Activated CD8-positive, alpha-beta T cell treated with anti-CD3 and anti-CD28 coated beads for 36 hours (primary cell): Measurements from ENCODE around the gene C22orf15. TPM values are rescaled to one million over a fixed set of nuclear protein-coding genes. Genes with fewer than 3 reads are reported as not detected.

Source experiments
- ATAC-seq: fragments of 200-7000 bp; cut with Tn5 transposase; one replicate; pipeline ENCODE4 v1.10.0; 2021; ENCODE audit warnings: mild to moderate bottlenecking, moderate library complexity
- CTCF ChIA-PET: fragments of 350-600 bp; sonication (Branson Sonifier 250); formaldehyde crosslinking; loops from one replicate; lab custom pipeline; 2021; ENCODE audit warnings: antibody characterized with exemption; lab: Charles Lee
- POLR2A ChIA-PET: fragments of 350-600 bp; sonication (Branson Sonifier 250); formaldehyde crosslinking; loops from one replicate; lab custom pipeline; 2021; ENCODE audit warnings: antibody characterized with exemption; lab: Charles Lee
- DNase-seq: peaks from one replicate; pipeline ENCODE4 v3.0.0-alpha.2; 2020
- H3K27ac Mint-ChIP-seq: one replicate; pipeline ENCODE4 v1.8.0; 2021; ENCODE audit warnings: mild to moderate bottlenecking, mixed read lengths
- H3K27me3 Mint-ChIP-seq: one replicate; pipeline ENCODE4 v1.8.0; 2021; ENCODE audit warnings: mixed read lengths
- H3K36me3 Mint-ChIP-seq: one replicate; pipeline ENCODE4 v1.8.0; 2021; ENCODE audit warnings: low read depth, mixed read lengths
- H3K4me1 Mint-ChIP-seq: one replicate; pipeline ENCODE4 v1.8.0; 2021; ENCODE audit warnings: low read depth, mixed read lengths
- H3K4me3 Mint-ChIP-seq: one replicate; pipeline ENCODE4 v1.8.0; 2021; ENCODE audit warnings: mild to moderate bottlenecking, moderate library complexity, mixed read lengths
- H3K9me3 Mint-ChIP-seq: one replicate; pipeline ENCODE4 v1.8.0; 2021; ENCODE audit warnings: mixed read lengths
- CTCF ChIP-seq: fragments of 200-600 bp; IDR thresholded peaks from one replicate; pipeline ENCODE4 v1.8.0; 2022; ENCODE audit warnings: antibody characterized with exemption, mild to moderate bottlenecking
- intact Hi-C: fragments of 100-400 bp; cut with micrococcal nuclease; formaldehyde crosslinking; loops from one replicate; pipeline ENCODE4 v1.10.0; 2022
- total RNA-seq, 2 experiments: library from RNA; stranded (reverse); gene quantifications; one replicate each; pipeline ENCODE4 v1.2.3, GENCODE V29; 2021

C22orf15 gene
- total RNA-seq, 2 experiments from 2014 or later: 1.1 to 2.1 TPM

- peak overlapping the region; percentile 87 for H3K27ac Mint-ChIP-seq
- ChIA-PET CTCF (interaction anchor here (1.0 to 1.7 kb wide), 4 partner anchors 10 to 133 kb away, joined by 3 to 6 read pairs (median 4); no protein-coding TSS in a partner anchor), POLR2A (interaction anchor here (0.6 to 3.0 kb wide), 10 partner anchors 12 to 71 kb away, joined by 3 to 27 read pairs (median 4); partner anchors contain the start of gene MMP11)
- no peaks in the 10 kb centered on the region for H3K9me3 Mint-ChIP-seq
- H3K27me3 Mint-ChIP-seq: no peaks in the 10 kb centered on the region
- TF ChIP-seq CTCF: no peak
- peak; percentile 85 for DNase-seq
- intact Hi-C loops: no loop called here
- H3K4me3 Mint-ChIP-seq: peak overlapping the region; percentile 75
- H3K36me3 Mint-ChIP-seq: peaks cover 19% of the 10 kb centered on the region
- peak; percentile 91 for ATAC-seq
- peaks cover 20% of the 10 kb centered on the region for H3K4me1 Mint-ChIP-seq
Observed at GRCh38 chr22:23716811-23717801, 45.7 kb upstream of the C22orf15 start.

- no peak for DNase-seq
- peak overlapping the region; percentile 7 for H3K4me3 Mint-ChIP-seq
- TF ChIP-seq CTCF: no peak
- H3K4me1 Mint-ChIP-seq: peaks cover 19% of the 10 kb centered on the region
- CTCF ChIA-PET: no interaction called here
- no peaks in the 10 kb centered on the region for H3K9me3 Mint-ChIP-seq
- no peak overlapping the region for H3K27ac Mint-ChIP-seq
- no peak for ATAC-seq
- POLR2A ChIA-PET: interaction anchor here (1.2 to 2.8 kb wide), 2 partner anchors 13 to 24 kb away, joined by 3 to 9 read pairs; no protein-coding TSS in a partner anchor
- intact Hi-C loops: no loop called here
- H3K36me3 Mint-ChIP-seq: peaks cover 13% of the 10 kb centered on the region
- H3K27me3 Mint-ChIP-seq: peaks cover 2% of the 10 kb centered on the region
Observed at GRCh38 chr22:23718371-23719165, 44.2 kb upstream of the C22orf15 start.

GRCh38 chr22:23720855-23721254 lies 41.9 kb upstream of the C22orf15 start:
- intact Hi-C loops: no loop called here
- ATAC-seq (no peak), DNase-seq (no peak)
- no peak overlapping the region for H3K27ac Mint-ChIP-seq
- TF ChIP-seq CTCF: no peak
- H3K4me1 Mint-ChIP-seq: peaks cover 4% of the 10 kb centered on the region
- POLR2A ChIA-PET: interaction anchor here (1.1 to 1.2 kb wide), 2 partner anchors 24 to 31 kb away, joined by 3 read pairs; no protein-coding TSS in a partner anchor
- no peak overlapping the region for H3K4me3 Mint-ChIP-seq
- no peaks in the 10 kb centered on the region for H3K9me3 Mint-ChIP-seq
- CTCF ChIA-PET: no interaction called here
- peaks cover 2% of the 10 kb centered on the region for H3K27me3 Mint-ChIP-seq
- no peaks in the 10 kb centered on the region for H3K36me3 Mint-ChIP-seq

GRCh38 chr22:23722160-23722559 lies 40.6 kb upstream of the C22orf15 start:
- TF ChIP-seq CTCF: no peak
- intact Hi-C loops: no loop called here
- H3K27me3 Mint-ChIP-seq: peaks cover 2% of the 10 kb centered on the region
- peaks cover 4% of the 10 kb centered on the region for H3K4me1 Mint-ChIP-seq
- POLR2A ChIA-PET: interaction anchor here (0.6 to 1.2 kb wide), 2 partner anchors 29 to 41 kb away, joined by 3 read pairs; no protein-coding TSS in a partner anchor
- no peak overlapping the region for H3K27ac Mint-ChIP-seq
- H3K9me3 Mint-ChIP-seq: no peaks in the 10 kb centered on the region
- ATAC-seq: no peak
- H3K4me3 Mint-ChIP-seq: no peak overlapping the region
- no peak for DNase-seq
- no peaks in the 10 kb centered on the region for H3K36me3 Mint-ChIP-seq
- CTCF ChIA-PET: no interaction called here
